Measurements from ENCODE around the gene MDM1. TPM values are rescaled to one million over a fixed set of nuclear protein-coding genes. Genes with fewer than 3 reads are reported as not detected.

Gene MDM1
- total and polyA plus RNA-seq, 4 donors: 2.0 to 12.9 (median 5.1) TPM

DNA sequence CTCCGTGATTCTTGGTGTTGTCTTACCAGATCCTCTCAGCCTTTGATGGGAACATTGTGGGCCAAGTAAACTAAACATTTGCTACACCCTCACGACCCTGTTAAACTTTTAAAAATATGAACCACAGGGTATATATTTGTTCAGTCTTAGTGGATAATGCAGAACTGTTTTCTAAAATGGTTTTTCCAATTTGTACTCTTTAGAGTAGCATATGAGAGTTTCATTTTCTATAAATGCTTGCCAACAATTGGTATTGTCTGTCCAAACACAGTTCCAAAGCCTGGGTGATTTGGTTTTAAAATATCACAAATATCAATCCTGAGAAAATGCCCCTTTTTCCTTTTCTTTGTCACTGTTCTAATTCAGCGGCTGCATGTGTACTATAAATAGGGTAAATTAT is 72.0 kb downstream of the MDM1 start (continued):
- TF ChIP-seq, protein P1, sequence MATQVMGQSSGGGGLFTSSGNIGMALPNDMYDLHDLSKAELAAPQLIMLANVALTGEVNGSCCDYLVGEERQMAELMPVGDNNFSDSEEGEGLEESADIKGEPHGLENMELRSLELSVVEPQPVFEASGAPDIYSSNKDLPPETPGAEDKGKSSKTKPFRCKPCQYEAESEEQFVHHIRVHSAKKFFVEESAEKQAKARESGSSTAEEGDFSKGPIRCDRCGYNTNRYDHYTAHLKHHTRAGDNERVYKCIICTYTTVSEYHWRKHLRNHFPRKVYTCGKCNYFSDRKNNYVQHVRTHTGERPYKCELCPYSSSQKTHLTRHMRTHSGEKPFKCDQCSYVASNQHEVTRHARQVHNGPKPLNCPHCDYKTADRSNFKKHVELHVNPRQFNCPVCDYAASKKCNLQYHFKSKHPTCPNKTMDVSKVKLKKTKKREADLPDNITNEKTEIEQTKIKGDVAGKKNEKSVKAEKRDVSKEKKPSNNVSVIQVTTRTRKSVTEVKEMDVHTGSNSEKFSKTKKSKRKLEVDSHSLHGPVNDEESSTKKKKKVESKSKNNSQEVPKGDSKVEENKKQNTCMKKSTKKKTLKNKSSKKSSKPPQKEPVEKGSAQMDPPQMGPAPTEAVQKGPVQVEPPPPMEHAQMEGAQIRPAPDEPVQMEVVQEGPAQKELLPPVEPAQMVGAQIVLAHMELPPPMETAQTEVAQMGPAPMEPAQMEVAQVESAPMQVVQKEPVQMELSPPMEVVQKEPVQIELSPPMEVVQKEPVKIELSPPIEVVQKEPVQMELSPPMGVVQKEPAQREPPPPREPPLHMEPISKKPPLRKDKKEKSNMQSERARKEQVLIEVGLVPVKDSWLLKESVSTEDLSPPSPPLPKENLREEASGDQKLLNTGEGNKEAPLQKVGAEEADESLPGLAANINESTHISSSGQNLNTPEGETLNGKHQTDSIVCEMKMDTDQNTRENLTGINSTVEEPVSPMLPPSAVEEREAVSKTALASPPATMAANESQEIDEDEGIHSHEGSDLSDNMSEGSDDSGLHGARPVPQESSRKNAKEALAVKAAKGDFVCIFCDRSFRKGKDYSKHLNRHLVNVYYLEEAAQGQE (IDR thresholded peaks at IDR 0.05): no peak
- no peak for TF ChIP-seq EGR1 (IDR thresholded peaks at IDR 0.05; ENCODE audit: low read depth in 2 of 2)

DNA sequence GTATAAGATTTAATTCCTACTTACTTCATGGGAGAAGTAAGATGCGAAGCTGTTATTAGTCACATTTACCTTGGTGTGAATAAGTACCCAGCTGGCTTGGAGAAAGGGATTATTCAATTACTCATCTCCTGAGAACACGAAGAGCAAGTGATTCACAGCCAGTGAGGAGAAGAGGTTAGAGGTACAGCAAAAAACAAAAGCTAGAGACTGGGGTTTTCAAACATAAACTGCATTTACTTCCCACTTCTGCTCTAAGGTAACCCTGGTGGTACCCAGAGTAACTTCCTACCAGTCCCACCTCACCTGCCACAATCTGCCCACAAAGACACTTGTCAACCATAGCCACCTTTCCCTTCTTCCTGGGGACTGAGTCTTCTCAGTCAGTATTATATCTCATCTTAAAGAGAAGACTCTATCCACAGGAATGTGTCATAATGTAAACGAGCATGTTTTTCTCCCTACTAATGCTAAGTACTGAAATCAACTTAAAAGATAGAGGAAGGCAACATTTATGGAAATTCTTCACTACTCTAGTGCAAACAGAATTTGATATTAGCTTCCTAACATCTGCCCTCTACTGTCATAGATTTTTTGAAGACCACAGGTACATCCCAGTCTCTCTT is 72.7 kb downstream of the MDM1 start:
- no peaks in the 10 kb centered on the region for H3K9me3 ChIP-seq (ENCODE audit: control insufficient read depth in 4 of 4, low read length in 3 of 4)
- H3K27me3 ChIP-seq (ENCODE audit: control insufficient read depth in 4 of 4, insufficient read depth in 4 of 4, low read length in 3 of 4): no peaks in the 10 kb centered on the region
- no peaks in the 10 kb centered on the region for H3K36me3 ChIP-seq (ENCODE audit: control insufficient read depth in 4 of 4, insufficient read depth in 3 of 4, low read depth in 1 of 4, low read length in 3 of 4)
- no peak overlapping the region for H3K4me3 ChIP-seq (ENCODE audit: low read depth in 1 of 3, low read length in 3 of 3)
- WGBS: 68% methylated on average over 3 of the region's 3 CpGs
- no peak for DNase-seq (ENCODE audit: low spot score)
- no peak overlapping the region for H3K27ac ChIP-seq (ENCODE audit: low read depth in 1 of 2, low read length in 2 of 2)
- no peak overlapping the region for H3K9ac ChIP-seq (ENCODE audit: low read depth in 1 of 2, low read length in 2 of 2)
- TF ChIP-seq, protein P2, sequence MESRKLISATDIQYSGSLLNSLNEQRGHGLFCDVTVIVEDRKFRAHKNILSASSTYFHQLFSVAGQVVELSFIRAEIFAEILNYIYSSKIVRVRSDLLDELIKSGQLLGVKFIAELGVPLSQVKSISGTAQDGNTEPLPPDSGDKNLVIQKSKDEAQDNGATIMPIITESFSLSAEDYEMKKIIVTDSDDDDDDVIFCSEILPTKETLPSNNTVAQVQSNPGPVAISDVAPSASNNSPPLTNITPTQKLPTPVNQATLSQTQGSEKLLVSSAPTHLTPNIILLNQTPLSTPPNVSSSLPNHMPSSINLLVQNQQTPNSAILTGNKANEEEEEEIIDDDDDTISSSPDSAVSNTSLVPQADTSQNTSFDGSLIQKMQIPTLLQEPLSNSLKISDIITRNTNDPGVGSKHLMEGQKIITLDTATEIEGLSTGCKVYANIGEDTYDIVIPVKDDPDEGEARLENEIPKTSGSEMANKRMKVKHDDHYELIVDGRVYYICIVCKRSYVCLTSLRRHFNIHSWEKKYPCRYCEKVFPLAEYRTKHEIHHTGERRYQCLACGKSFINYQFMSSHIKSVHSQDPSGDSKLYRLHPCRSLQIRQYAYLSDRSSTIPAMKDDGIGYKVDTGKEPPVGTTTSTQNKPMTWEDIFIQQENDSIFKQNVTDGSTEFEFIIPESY (IDR thresholded peaks at IDR 0.05): no peak
- TF ChIP-seq, protein P3, sequence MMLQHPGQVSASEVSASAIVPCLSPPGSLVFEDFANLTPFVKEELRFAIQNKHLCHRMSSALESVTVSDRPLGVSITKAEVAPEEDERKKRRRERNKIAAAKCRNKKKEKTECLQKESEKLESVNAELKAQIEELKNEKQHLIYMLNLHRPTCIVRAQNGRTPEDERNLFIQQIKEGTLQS (IDR thresholded peaks at IDR 0.05): no peak
- TF ChIP-seq, protein P1 (IDR thresholded peaks at IDR 0.05): no peak
- TF ChIP-seq JUND (IDR thresholded peaks at IDR 0.05) (no peak), HNF4A (conservative IDR thresholded peaks at IDR 0.05) (no peak), EGR1 (IDR thresholded peaks at IDR 0.05; ENCODE audit: low read depth in 2 of 2) (no peak), FOXA1 (IDR thresholded peaks at IDR 0.05) (no peak), SP1 (IDR thresholded peaks at IDR 0.05) (no peak), RXRA (IDR thresholded peaks at IDR 0.05) (no peak), NR2F2 (IDR thresholded peaks at IDR 0.05) (no peak), YY1 (IDR thresholded peaks at IDR 0.05) (no peak)
- TF ChIP-seq, protein P4, sequence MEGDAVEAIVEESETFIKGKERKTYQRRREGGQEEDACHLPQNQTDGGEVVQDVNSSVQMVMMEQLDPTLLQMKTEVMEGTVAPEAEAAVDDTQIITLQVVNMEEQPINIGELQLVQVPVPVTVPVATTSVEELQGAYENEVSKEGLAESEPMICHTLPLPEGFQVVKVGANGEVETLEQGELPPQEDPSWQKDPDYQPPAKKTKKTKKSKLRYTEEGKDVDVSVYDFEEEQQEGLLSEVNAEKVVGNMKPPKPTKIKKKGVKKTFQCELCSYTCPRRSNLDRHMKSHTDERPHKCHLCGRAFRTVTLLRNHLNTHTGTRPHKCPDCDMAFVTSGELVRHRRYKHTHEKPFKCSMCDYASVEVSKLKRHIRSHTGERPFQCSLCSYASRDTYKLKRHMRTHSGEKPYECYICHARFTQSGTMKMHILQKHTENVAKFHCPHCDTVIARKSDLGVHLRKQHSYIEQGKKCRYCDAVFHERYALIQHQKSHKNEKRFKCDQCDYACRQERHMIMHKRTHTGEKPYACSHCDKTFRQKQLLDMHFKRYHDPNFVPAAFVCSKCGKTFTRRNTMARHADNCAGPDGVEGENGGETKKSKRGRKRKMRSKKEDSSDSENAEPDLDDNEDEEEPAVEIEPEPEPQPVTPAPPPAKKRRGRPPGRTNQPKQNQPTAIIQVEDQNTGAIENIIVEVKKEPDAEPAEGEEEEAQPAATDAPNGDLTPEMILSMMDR (IDR thresholded peaks at IDR 0.05; ENCODE audit: low read depth, low read length, missing input control): no peak
- TF ChIP-seq, protein P5, sequence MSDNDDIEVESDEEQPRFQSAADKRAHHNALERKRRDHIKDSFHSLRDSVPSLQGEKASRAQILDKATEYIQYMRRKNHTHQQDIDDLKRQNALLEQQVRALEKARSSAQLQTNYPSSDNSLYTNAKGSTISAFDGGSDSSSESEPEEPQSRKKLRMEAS (IDR thresholded peaks at IDR 0.05): no peak
- no peaks in the 10 kb centered on the region for H3K4me1 ChIP-seq (ENCODE audit: control insufficient read depth in 4 of 4, insufficient read depth in 4 of 4, low read length in 3 of 4)
